GM12873 (cell line): Measurements from ENCODE around the gene LRRC71.

Source experiments
- TF ChIP-seq, protein P1 (sequence below): IDR thresholded peaks from 2 replicates; pipeline ENCODE4 v1.5.1; 2012; ENCODE audit warnings: low read depth, mild to moderate bottlenecking, moderate library complexity, low read length, control low read depth; ENCODE audit not compliant: insufficient read depth; ENCODE audit errors: missing control alignments

LRRC71 gene

DNA sequence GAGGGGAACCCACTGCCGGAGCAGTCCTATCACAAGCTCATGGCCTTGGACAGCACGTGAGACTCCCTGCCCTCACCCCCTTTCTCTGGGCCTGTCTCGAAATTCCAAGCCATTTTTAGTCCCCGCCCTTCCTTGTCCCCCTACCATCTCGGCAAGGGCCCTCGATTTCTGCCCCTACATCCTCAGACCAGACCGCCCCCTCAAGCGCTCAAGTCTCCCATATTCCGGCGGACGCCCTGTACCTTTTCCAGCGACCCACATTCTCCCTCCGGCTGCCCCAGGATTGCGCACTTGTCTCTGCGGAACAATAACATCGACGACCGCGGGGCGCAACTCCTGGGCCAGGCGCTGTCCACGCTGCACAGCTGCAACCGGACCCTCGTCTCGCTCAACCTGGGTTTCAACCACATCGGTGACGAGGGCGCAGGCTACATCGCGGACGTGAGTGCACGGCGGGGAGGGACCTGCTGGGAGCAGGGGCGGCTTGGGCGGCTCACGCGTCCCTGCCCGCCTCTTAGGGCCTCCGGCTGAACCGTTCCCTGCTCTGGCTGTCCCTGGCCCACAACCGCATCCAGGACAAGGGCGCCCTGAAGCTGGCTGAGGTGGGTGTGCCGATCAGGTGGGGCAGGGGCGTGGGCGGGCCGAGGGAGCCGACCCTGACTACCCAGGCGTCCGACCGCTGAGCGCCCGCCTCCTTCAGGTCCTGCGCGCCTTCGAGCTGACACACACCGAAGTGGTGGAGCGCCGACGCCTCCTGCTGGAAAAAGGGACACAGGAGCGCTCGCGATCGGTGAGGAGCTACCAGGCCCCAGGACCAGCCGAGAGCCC lies 7.0 kb downstream of the LRRC71 start:
- TF ChIP-seq, protein P1, sequence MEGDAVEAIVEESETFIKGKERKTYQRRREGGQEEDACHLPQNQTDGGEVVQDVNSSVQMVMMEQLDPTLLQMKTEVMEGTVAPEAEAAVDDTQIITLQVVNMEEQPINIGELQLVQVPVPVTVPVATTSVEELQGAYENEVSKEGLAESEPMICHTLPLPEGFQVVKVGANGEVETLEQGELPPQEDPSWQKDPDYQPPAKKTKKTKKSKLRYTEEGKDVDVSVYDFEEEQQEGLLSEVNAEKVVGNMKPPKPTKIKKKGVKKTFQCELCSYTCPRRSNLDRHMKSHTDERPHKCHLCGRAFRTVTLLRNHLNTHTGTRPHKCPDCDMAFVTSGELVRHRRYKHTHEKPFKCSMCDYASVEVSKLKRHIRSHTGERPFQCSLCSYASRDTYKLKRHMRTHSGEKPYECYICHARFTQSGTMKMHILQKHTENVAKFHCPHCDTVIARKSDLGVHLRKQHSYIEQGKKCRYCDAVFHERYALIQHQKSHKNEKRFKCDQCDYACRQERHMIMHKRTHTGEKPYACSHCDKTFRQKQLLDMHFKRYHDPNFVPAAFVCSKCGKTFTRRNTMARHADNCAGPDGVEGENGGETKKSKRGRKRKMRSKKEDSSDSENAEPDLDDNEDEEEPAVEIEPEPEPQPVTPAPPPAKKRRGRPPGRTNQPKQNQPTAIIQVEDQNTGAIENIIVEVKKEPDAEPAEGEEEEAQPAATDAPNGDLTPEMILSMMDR, result peak; percentile 61

DNA sequence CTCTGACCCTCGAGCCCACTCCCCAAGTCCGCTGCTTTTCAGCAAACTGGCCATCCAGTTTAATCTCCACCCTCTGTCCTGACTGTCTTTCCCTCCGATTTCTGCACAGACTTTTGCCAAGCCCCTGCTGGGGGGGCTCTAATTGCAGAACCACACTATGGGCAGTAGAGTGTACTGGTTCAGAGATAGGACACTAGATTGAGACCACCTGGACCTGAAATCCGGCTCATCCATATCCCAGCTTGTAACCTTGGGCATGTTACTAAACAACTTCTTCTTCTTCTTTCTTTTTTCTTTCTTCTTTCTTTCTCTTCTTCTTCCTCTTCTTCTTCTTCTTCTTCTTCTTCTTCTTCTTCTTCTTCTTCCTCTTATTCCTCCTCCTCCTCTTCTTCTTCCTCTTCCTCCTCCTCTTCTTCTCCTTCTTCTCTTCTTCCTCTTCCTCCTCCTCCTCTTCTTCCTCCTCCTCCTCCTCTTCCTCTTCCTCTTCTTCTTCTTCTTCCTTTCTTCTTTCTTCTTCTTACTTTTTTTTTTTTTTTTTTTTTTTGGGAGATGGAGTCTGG lies 7.7 kb downstream of the LRRC71 start:
- TF ChIP-seq, protein P1, result no peak

DNA sequence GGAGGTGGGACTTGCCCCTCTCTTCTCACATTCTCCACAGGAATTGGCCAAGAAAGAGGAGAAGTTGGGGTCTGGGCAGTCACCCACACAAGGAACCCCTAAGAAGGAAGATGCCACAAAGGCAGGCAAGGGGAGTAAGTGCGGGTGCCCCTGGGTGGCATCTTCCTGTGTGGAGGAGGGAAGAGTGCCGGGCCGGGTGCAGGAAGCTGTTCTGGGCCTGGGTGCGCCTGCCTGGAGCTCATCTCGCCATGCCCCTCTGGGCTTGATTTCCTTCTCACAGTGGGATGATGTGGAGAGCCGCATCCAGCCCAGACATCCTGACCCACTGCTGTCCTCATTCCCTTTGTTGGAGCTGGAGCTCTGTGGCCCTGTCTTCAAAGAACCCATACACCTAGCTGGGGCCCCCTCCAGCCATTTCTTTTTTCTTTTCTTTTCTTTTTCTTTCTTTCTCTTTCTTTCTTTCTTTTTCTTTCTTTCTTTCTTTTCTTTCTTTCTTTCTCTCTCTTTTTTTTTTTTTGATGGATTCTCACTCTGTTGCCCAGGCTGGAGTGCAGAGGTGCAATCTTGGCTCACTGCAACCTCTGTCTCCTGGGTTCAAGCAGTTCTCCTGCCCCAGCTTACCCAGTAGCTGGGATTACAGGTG lies 9.3 kb downstream of the LRRC71 start:
- TF ChIP-seq, protein P1, result no peak

DNA sequence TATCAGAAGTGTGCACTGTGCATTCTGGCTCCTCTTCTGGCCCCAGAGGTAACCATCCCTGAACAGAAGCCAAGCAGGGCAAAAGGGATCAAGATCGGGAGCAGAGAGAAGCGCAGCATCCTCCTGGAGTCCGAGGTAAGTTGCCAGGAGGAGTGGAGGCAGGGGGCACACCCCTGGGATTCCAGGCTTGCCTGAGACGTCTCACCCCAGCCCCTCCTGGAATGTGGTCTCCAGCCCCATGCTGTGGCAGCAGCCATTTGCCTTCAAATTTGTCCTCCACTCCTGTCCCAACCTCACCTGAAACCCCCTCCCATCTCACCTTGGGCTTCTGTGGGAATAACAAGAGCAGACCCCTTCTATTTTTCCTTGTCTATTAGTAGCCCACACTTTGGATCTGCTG lies 10.1 kb downstream of the LRRC71 start:
- TF ChIP-seq, protein P1, result no peak

DNA sequence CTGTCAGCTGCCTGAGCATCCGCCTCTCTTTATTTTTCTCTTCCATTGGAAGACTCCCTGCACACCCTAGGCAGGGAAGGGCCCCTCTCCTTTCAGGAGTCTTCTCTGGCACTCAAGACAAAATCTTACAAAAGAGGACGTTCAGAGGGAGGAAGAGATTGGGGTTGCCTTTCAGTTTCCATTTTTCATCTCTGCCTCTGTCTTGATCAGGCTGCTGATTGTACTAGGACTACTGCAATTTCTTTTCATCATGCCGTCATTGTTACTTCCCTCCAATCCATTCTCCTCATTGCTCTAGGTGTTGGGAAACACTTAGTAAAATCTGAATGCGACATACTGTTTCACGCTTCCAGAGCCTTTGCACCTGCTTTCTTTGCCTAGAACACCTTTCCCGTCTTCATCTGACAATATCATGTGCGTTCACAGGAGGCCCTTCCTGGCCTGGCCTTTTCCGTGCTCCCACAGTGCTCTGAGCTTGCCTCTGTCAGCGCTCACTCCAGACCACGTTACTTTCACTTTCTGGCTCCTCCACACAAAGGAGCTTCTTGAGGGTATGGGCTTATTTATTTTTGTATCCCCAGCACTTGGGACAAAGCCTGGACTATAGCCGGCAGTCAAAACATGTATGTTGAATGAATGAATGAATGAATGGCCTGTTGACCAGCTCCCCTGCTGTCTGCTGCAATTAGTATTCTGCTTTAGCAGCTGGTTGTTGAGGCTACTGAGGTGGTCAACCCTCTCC lies 10.9 kb downstream of the LRRC71 start:
- TF ChIP-seq, protein P1, result no peak

DNA sequence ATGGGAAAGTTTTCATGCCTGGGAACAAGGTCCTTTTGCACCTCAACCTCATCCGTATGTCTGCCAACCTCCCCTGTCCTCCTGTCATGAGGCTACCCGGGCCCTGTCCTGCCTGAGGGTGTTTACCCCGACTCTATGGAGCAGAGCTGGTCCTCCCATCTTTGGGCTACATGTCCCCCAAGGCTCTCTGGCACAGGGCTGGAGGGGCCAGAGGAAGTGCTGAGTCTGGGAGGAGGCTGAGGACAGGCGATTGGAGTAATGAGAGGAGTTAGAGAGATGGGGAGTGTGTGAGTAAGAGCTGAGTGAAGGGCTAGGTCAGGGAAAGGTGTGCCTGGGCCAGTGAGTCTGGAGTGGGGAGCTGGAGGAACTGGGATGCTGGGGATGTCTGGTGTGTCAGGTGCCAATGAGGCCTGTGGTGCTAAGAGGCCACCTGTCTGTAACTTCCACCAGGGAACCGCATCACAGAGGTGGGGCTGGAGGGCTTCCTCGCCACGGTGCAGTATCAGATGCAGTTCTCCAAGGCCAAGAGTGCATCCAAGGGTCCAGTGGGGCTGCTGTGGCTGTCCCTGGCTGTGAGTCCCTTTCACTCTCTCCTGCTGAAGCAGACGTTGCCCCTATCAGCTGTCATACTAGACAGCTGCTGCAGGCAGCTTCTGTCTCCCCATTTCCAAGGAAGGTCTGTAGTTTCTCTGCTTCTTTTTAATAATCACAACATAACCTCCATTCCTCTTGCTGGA lies 11.7 kb downstream of the LRRC71 start:
- TF ChIP-seq, protein P1, result no peak
